Esophagus squamous epithelium (tissue), 4 donors: ENCODE data around the gene NCOR2.

Experiments
- POLR2A ChIP-seq, 4 donors: fragments of 450-650 bp; IDR thresholded peaks; one replicate each; pipeline ENCODE4 v1.6.1; 2017; ENCODE audit warnings: antibody characterized with exemption in 4 of 4, mild to moderate bottlenecking in 4 of 4, moderate library complexity in 3 of 4
- TF ChIP-seq, protein P1 (sequence below), 6 experiments: fragments of 450-650 bp in 4 of 6; fragments of 200-600 bp in 2 of 6; sonication (generic) in 2 of 6; IDR thresholded peaks; one replicate each; pipeline ENCODE4 v1.5.1; 2016 to 2019; ENCODE audit warnings: antibody characterized with exemption in 6 of 6, mild to moderate bottlenecking in 4 of 6, moderate library complexity in 4 of 6

DNA sequence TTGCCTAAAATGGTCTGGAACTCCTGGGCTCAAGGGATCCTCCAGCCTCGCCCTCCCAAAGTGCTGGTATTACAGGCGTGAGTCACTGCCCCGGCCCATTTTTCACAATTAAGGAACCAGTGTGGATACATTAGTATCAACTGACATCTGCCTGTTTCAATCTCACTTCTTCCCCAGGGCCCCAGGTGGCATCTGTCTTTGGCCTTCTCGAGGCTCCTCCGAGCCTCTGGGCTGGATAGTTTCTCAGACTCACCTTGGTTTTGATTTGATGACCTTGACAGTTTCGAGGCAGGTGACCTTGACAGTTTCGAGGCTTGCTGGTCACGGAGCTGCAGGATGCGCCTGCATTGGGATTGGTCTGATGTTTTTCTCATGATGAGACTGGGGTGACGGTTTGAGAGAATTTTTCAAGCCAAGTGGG, 41.0 kb upstream of the NCOR2 start:
- TF ChIP-seq, protein P1, sequence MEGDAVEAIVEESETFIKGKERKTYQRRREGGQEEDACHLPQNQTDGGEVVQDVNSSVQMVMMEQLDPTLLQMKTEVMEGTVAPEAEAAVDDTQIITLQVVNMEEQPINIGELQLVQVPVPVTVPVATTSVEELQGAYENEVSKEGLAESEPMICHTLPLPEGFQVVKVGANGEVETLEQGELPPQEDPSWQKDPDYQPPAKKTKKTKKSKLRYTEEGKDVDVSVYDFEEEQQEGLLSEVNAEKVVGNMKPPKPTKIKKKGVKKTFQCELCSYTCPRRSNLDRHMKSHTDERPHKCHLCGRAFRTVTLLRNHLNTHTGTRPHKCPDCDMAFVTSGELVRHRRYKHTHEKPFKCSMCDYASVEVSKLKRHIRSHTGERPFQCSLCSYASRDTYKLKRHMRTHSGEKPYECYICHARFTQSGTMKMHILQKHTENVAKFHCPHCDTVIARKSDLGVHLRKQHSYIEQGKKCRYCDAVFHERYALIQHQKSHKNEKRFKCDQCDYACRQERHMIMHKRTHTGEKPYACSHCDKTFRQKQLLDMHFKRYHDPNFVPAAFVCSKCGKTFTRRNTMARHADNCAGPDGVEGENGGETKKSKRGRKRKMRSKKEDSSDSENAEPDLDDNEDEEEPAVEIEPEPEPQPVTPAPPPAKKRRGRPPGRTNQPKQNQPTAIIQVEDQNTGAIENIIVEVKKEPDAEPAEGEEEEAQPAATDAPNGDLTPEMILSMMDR (IDR thresholded peaks at IDR 0.05) = no peak
- no peak for TF ChIP-seq POLR2A (IDR thresholded peaks at IDR 0.05)
